Left ventricle myocardium inferior (tissue), 1 donor: Measurements from ENCODE around the gene SPINK4. TPM values are rescaled to one million over a fixed set of nuclear protein-coding genes. Genes with fewer than 3 reads are reported as not detected.

Source experiments
- DNase-seq: peaks from one replicate; pipeline ENCODE4 v3.0.0-alpha.2; 2020
- H3K27ac ChIP-seq: fragments of 200-600 bp; replicated peaks from 2 replicates; pipeline ENCODE4 v1.8.0; 2021
- H3K27me3 ChIP-seq: fragments of 200-600 bp; 2 replicates; pipeline ENCODE4 v1.8.0; 2021; ENCODE audit warnings: low read depth
- H3K36me3 ChIP-seq: fragments of 200-600 bp; 2 replicates; pipeline ENCODE4 v1.8.0; 2021
- H3K4me1 ChIP-seq: fragments of 200-600 bp; 2 replicates; pipeline ENCODE4 v1.8.0; 2021
- H3K4me3 ChIP-seq: fragments of 200-600 bp; 2 replicates; pipeline ENCODE4 v1.8.0; 2021; ENCODE audit warnings: mild to moderate bottlenecking, moderate library complexity
- H3K9me3 ChIP-seq: fragments of 200-600 bp; replicated peaks from 2 replicates; pipeline ENCODE4 v1.8.0; 2021
- intact Hi-C: fragments of 100-400 bp; cut with micrococcal nuclease; formaldehyde crosslinking; loops from one replicate; pipeline ENCODE4 v1.11.0; 2022
- total RNA-seq: library from RNA; stranded (reverse); fragmentation: NEBNext Ultra II Directional; extraction: Animal tissue kit (Norgen Biotek cat#: 25700); gene quantifications from one replicate; pipeline ENCODE4 v1.2.1, GENCODE V29; 2021
- TF ChIP-seq, protein P1 (sequence below): fragments of 200-600 bp; IDR thresholded peaks from 2 replicates; pipeline ENCODE4 v1.8.0; 2021; ENCODE audit warnings: antibody characterized with exemption, mild to moderate bottlenecking, borderline replicate concordance
- donor health status: DM: no; HTN: yes; CAD: no; lungs with severe emphysema.

SPINK4 gene
- total RNA-seq, 1 donor from 2014 or later, result not detected

- TF ChIP-seq, protein P1, sequence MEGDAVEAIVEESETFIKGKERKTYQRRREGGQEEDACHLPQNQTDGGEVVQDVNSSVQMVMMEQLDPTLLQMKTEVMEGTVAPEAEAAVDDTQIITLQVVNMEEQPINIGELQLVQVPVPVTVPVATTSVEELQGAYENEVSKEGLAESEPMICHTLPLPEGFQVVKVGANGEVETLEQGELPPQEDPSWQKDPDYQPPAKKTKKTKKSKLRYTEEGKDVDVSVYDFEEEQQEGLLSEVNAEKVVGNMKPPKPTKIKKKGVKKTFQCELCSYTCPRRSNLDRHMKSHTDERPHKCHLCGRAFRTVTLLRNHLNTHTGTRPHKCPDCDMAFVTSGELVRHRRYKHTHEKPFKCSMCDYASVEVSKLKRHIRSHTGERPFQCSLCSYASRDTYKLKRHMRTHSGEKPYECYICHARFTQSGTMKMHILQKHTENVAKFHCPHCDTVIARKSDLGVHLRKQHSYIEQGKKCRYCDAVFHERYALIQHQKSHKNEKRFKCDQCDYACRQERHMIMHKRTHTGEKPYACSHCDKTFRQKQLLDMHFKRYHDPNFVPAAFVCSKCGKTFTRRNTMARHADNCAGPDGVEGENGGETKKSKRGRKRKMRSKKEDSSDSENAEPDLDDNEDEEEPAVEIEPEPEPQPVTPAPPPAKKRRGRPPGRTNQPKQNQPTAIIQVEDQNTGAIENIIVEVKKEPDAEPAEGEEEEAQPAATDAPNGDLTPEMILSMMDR, result no peak
- peak overlapping the region; percentile 96 for H3K27ac ChIP-seq
- H3K4me3 ChIP-seq, result peak overlapping the region; percentile 75
- intact Hi-C loops, result no loop called here
- no peaks in the 10 kb centered on the region for H3K27me3 ChIP-seq
- peaks cover 62% of the 10 kb centered on the region for H3K4me1 ChIP-seq
- H3K9me3 ChIP-seq, result no peaks in the 10 kb centered on the region
- peaks cover 26% of the 10 kb centered on the region for H3K36me3 ChIP-seq
- no peak for DNase-seq
These were observed 49.9 kb downstream of the SPINK4 start for GRCh38 chr9:33289936-33290246.

- TF ChIP-seq, protein P1, result no peak
- intact Hi-C loops, result no loop called here
- H3K36me3 ChIP-seq, result peaks cover 29% of the 10 kb centered on the region
These were observed 50.5 kb downstream of the SPINK4 start, which contains the start of gene NFX1 for GRCh38 chr9:33290247-33291030. NFX1 (plus strand) TSS chr9:33290516; CDS start chr9:33290573, 57 bp downstream.

DNA sequence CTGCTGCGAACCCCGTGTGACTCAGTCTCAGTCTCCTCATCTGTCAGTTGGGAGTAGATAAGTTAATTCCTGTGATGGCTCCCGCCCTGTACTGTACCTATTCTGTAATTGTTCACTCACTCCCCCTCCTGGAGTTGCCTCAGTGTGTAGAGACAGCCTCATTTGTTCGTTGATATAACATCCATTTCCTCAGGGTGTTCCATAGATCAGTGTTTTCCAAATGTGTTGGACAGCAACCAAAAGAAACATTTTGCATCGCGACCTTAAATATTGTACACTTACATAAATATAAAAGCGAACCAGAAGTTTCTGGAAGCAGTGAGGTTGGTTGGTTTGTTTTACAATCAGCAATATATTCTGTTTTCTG lies 51.0 kb downstream of the SPINK4 start:
- H3K27ac ChIP-seq, result peak overlapping the region; percentile 96
- H3K36me3 ChIP-seq, result peaks cover 29% of the 10 kb centered on the region
- peak overlapping the region; percentile 75 for H3K4me3 ChIP-seq
- no peak for DNase-seq
- intact Hi-C loops, result no loop called here
- no peaks in the 10 kb centered on the region for H3K9me3 ChIP-seq
- TF ChIP-seq, protein P1, result no peak
- H3K4me1 ChIP-seq, result peaks cover 73% of the 10 kb centered on the region
- no peaks in the 10 kb centered on the region for H3K27me3 ChIP-seq

More at GRCh38 chr9:33290247-33291030, 50.5 kb downstream of the SPINK4 start, which contains the start of gene NFX1:
- Histone ChIP-seq H3K27me3 (no peaks in the 10 kb centered on the region), H3K4me3 (peak within 1 kb of the TSS; percentile 75), H3K4me1 (peaks cover 67% of the 10 kb centered on the region), H3K9me3 (no peaks in the 10 kb centered on the region), H3K27ac (peak within 1 kb of the TSS; percentile 96)
- peak; percentile 98 for DNase-seq

GRCh38 chr9:33291901-33292300 lies 51.9 kb downstream of the SPINK4 start:
- TF ChIP-seq, protein P1, result no peak
- intact Hi-C loops, result no loop called here
- no peak for DNase-seq
- H3K27ac ChIP-seq, result no peak overlapping the region
- no peaks in the 10 kb centered on the region for H3K27me3 ChIP-seq
- H3K4me3 ChIP-seq, result peak overlapping the region; percentile 75
- no peaks in the 10 kb centered on the region for H3K9me3 ChIP-seq
- H3K36me3 ChIP-seq, result peaks cover 37% of the 10 kb centered on the region
- H3K4me1 ChIP-seq, result peaks cover 79% of the 10 kb centered on the region

DNA sequence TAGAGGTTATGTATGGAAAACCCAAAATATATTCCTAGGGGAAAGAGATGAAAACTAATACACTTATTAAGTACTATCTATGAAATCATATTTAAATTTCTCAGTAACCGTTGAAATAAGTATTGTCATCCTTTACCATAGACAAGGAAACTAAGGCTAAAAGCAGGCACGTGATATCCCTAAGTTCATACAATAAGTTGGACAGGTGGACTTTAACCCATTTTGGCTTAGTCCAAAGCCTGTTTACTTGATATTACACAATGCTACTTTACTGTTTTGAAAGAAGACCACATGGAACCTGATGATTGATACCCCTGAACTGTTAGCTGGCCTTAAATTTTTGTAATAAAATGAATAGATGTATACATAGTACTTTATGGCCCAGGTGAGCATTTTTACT lies 53.8 kb downstream of the SPINK4 start:
- no peak for DNase-seq
- intact Hi-C loops, result no loop called here
- H3K36me3 ChIP-seq, result peaks cover 55% of the 10 kb centered on the region
- peaks cover 91% of the 10 kb centered on the region for H3K4me1 ChIP-seq
- TF ChIP-seq, protein P1, result no peak
- H3K9me3 ChIP-seq, result no peaks in the 10 kb centered on the region
- H3K27ac ChIP-seq, result no peak overlapping the region
- H3K4me3 ChIP-seq, result no peak overlapping the region
- no peaks in the 10 kb centered on the region for H3K27me3 ChIP-seq
